ENCODE results near the gene RGS6.

RGS6 gene

GRCh38 chr14:72554994-72555608 is 622.9 kb downstream of the RGS6 start:
- no peak for DNase-seq (ENCODE audit: low read depth)

- DNase-seq (ENCODE audit: low read depth), result no peak
Measured at GRCh38 chr14:72555609-72556000, 623.4 kb downstream of the RGS6 start.

DNA sequence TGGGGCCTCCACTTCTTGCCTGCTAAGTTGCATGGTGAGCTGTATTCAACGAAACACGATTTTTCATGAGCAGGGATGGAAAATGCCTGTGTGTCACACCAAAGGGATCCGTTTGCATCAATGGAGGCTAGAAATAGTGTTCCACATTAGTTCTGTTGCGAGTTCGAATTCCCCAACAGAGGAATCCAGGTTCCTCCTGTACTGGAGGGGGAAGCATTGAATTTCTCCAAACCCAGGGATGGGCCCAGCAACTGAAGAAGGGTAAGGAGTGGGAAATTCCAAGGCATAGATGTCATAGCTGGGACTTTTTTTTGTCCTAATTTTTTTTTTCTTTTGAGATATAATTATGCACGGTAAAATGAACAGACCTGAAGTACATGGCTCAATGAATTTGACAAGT is 625.4 kb downstream of the RGS6 start:
- no peak for DNase-seq (ENCODE audit: low read depth)

GRCh38 chr14:72558721-72559120 is 626.5 kb downstream of the RGS6 start:
- DNase-seq (ENCODE audit: low read depth), result no peak

- DNase-seq (ENCODE audit: low read depth), result no peak
Measured at GRCh38 chr14:72559202-72559601, 627.0 kb downstream of the RGS6 start.

GRCh38 chr14:72559669-72560255 is 627.5 kb downstream of the RGS6 start:
- DNase-seq (ENCODE audit: low read depth), result no peak

GRCh38 chr14:72560331-72560730 is 628.1 kb downstream of the RGS6 start:
- DNase-seq (ENCODE audit: low read depth), result no peak

GRCh38 chr14:72560889-72561493 is 628.8 kb downstream of the RGS6 start:
- no peak for DNase-seq (ENCODE audit: low read depth)

DNA sequence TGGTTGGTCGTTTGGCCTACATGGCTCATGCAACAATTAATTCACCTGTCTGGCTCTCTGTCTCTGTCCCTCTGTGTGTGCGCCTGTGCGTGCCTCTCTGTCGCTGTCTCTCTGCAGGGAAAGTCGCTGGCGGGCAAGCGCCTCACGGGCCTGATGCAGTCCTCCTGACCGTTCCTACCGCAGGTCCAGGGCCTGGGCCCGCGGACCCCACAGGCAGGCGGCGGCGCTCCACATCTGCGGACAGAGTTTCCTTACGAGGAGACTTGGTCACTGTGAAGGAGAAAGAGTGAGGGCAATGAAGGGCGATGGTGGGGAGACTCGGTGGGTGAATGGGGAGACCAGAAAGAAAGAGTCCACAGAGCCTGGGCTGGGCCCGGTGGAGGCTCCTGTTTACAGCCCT is 630.1 kb downstream of the RGS6 start:
- no peak for DNase-seq (ENCODE audit: low read depth)

GRCh38 chr14:72563676-72564075 is 631.4 kb downstream of the RGS6 start:
- no peak for DNase-seq (ENCODE audit: low read depth)

GRCh38 chr14:72565149-72565559 is 632.9 kb downstream of the RGS6 start:
- no peak for DNase-seq (ENCODE audit: low read depth)

DNA sequence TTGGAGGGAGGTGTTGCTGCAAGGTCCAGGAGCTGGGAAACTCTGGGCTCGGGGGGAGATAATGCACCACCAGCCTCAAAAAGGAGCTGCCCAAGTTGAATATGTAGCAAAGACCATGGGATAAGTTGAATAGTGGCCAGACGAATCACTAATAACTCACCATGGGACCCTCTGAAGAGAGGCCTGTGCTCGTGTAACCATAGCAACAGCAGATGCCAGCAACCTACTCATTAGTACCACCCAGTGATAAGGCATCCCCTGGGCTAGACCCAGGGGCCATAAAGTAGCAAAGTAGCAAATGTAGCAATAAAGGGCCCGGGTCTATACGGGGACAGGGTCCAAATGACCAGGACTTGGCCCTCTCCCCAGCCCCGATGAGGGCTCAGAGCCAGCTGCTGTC is 633.7 kb downstream of the RGS6 start:
- no peak for DNase-seq (ENCODE audit: low read depth)

DNA sequence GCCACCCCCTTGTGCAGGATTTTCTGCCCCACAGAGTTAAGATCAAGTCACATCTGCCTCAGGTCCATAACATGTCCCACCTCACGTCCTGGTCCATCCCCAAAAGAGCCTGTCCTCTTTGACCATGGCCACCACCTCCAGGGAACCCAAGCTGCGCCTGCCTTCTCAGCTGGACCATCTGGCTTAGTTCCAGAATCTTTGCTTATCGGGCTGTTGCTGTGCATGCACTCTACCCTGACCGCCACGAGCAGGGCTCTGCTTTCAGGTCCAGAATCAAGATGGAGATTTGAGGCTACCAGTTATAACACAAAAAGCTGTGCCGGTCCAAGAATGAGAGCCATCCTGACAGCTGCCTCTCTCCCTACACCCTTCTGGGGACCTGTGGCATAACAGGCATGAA is 635.0 kb downstream of the RGS6 start:
- no peak for DNase-seq (ENCODE audit: low read depth)

- DNase-seq (ENCODE audit: low read depth), result no peak
Measured at GRCh38 chr14:72568296-72568992, 636.2 kb downstream of the RGS6 start.

GRCh38 chr14:72573725-72574417 is 641.6 kb downstream of the RGS6 start:
- DNase-seq (ENCODE audit: low read depth), result no peak

- DNase-seq (ENCODE audit: low read depth), result no peak
Measured at GRCh38 chr14:72574715-72575114, 642.5 kb downstream of the RGS6 start.

- DNase-seq (ENCODE audit: low read depth), result no peak
Measured at GRCh38 chr14:72576258-72576657, 644.0 kb downstream of the RGS6 start.

- no peak for DNase-seq (ENCODE audit: low read depth)
Measured at GRCh38 chr14:72577521-72577920, 645.3 kb downstream of the RGS6 start.

DNA sequence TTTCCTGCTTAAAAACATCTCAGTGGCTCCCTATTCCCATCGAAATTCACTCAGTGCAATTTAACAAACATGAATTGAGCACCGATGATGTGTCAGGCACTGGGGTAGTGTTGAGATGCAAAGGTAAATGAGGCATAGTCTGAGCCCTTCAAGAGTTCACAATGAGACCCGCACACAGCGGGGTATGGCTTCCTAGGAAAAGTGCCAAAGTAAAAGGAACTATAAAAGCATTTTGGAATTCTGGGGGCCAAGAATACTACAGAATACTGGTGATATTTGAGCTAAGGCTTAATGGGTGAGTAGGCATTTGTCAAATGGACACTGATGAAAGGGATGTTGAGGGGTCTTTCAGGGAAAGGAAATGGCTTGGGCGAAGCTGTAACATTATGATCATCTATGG is 646.3 kb downstream of the RGS6 start:
- no peak for DNase-seq (ENCODE audit: low read depth)

DNA sequence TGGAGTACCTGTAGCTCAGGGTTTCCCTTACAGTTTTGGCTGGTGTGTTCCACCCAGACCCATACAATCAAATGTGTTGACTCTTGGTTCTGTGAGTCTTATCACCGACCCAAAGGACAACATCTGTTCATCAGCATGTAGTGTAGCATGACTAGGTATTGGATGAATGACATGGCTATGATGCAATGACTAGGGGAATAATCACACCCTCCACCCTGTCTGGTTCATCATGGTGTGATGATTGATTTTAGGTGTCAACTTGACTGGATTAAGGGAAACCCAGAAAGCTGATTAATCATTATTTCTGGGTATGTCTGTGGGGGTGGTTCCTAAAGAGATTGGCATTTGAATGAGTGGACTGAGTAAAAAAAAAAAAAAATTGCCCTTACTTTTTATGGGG is 650.4 kb downstream of the RGS6 start:
- DNase-seq (ENCODE audit: low read depth), result no peak

DNA sequence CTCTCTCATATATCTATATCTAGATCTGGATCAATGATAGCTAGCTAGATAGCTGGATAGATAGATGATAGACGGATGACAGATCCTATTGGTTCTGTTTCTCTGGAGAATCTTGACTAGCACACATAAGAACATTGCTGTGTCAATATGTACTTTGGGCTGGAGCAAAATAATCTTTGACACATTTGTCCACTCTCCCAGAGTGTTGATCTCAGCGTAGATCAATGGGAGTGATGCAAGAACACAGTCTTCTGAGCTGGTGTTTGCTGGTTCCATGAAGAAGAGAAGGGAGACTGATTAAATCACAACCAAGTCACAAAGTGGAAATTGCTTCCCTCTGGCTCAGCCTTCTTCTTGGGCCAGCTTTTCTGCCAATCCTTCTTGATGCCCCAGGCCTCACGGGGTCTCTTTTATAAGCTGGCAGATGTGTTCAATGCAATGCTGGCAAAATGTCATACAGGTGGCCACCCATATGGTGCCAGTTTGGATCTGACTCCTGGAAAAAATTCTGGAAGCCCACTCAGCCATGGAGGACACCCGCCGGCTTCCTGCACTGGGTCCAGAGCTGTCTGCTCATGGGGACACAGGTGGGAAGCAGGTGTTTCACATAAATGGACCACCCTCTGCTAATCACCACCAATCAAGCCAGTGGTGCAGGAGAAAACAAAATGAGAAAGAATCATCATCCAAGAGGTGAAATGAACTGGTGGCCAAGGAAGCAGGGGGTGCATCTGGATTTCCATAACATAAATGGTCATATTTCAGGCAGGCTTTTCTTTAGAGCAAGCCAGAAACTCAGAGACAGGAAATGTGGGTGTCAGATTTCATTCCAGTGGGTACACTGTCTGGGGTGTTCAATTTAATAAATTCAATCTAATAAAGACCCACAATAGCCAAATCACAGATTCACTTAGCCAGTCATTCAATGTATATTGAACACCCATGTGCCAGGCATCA is 651.4 kb downstream of the RGS6 start:
- DNase-seq (ENCODE audit: low read depth), result no peak
